Lung (tissue), 12 donors: ENCODE data around the gene CPED1. TPM values are rescaled to one million over a fixed set of nuclear protein-coding genes. Genes with fewer than 3 reads are reported as not detected.

Experiments
- ATAC-seq: fragments of 200-7000 bp; cut with Tn5 transposase; one replicate; pipeline ENCODE4 v1.9.1; 2020; ENCODE audit warnings: moderate number of reproducible peaks; ENCODE audit not compliant: insufficient read depth, low FRiP score
- DNase-seq, 3 donors: peaks; one replicate each; pipeline ENCODE4 v3.0.0-alpha.2; 2013 to 2017
- H3K27ac ChIP-seq, 2 donors: one replicate each; pipeline ENCODE4 v1.5.1; 2013; ENCODE audit warnings: mild to moderate bottlenecking in 2 of 2, moderate library complexity in 2 of 2, control low read depth in 1 of 2, inconsistent platforms in 1 of 2, low read depth in 1 of 2, low read length in 1 of 2
- H3K27me3 ChIP-seq, 3 donors: one replicate each; pipeline ENCODE4 v1.5.1; 2013; ENCODE audit warnings: low read length in 2 of 3; ENCODE audit not compliant: control insufficient read depth in 3 of 3, insufficient read depth in 3 of 3
- H3K36me3 ChIP-seq, 4 donors: one replicate each; pipeline ENCODE4 v1.5.1; 2013; ENCODE audit warnings: low read length in 4 of 4, mild to moderate bottlenecking in 1 of 4, moderate library complexity in 1 of 4; ENCODE audit not compliant: control insufficient read depth in 4 of 4, insufficient read depth in 4 of 4
- H3K4me1 ChIP-seq, 5 donors: one replicate each; pipeline ENCODE4 v1.5.1; 2013; ENCODE audit warnings: low read length in 5 of 5, mild to moderate bottlenecking in 2 of 5, moderate library complexity in 1 of 5; ENCODE audit not compliant: control insufficient read depth in 5 of 5, insufficient read depth in 5 of 5
- H3K4me3 ChIP-seq: one replicate; pipeline ENCODE4 v1.5.1; 2013; ENCODE audit warnings: mild to moderate bottlenecking, control low read depth, moderate library complexity
- H3K9ac ChIP-seq, 2 donors: one replicate each; pipeline ENCODE4 v1.5.1; 2013; ENCODE audit warnings: low read length in 2 of 2, control low read depth in 1 of 2; ENCODE audit not compliant: insufficient read depth in 1 of 2
- H3K9me3 ChIP-seq, 4 donors: one replicate each; pipeline ENCODE4 v1.5.1; 2013; ENCODE audit warnings: low read length in 3 of 4, mild to moderate bottlenecking in 1 of 4, moderate library complexity in 1 of 4; ENCODE audit not compliant: control insufficient read depth in 4 of 4, insufficient read depth in 3 of 4
- CTCF ChIP-seq: IDR thresholded peaks from 2 replicates; pipeline ENCODE4 v1.5.1; 2012; ENCODE audit warnings: mild to moderate bottlenecking; ENCODE audit errors: control extremely low read depth, extremely low read depth
- WGBS, 2 donors: extraction: QIAGEN DNeasy Blood & Tissue Kit; methylation state at CpG; one replicate each; pipeline ENCODE4 v1.1.7; 2013; 5-methylcytosine and 5-hydroxymethylcytosine counted together
- polyA plus RNA-seq, 2 donors: library from polyadenylated mRNA; stranded (reverse); fragments of 200-250 nt; gene quantifications; one replicate each; pipeline ENCODE4 v1.2.1, GENCODE V29; 2013
- total RNA-seq, 2 donors: library from RNA; depleted of rRNA in 1 of 2; stranded (reverse); fragments of >200 nt in 1 of 2; gene quantifications; one replicate each; pipeline ENCODE4 v1.2.1, GENCODE V29; 2014 to 2021
- donor health status: control.
- donor health status: control.
- donor health status: Bipolar disorder and iron deficiency.
- donor health status: healthy.
- donor health status: DM: yes; HTN: yes; CAD: no.

The CPED1 gene
- total and polyA plus RNA-seq, 4 donors, result 1.8 to 32.3 (median 7.4) TPM

- H3K27ac ChIP-seq, result peak overlapping the region; percentile 33 to 44
- no peaks in the 10 kb centered on the region for H3K27me3 ChIP-seq
- ATAC-seq (no peak), DNase-seq (no peak)
- no peak overlapping the region for H3K4me3 ChIP-seq
- no peaks in the 10 kb centered on the region for H3K36me3 ChIP-seq
- peaks cover 0 to 47% (median 15%) of the 10 kb centered on the region in 5 donors for H3K4me1 ChIP-seq
- no peaks in the 10 kb centered on the region for H3K9me3 ChIP-seq
- H3K9ac ChIP-seq, result no peak overlapping the region
- no peak for TF ChIP-seq CTCF
These were observed 8.5 kb downstream of the CPED1 start for GRCh38 chr7:120996988-120997345.

GRCh38 chr7:120997882-120998474 is 9.5 kb downstream of the CPED1 start:
- TF ChIP-seq CTCF, result no peak
- Histone ChIP-seq H3K27ac (no peak overlapping the region), H3K9me3 (no peaks in the 10 kb centered on the region), H3K9ac (no peak overlapping the region), H3K4me1 (peaks cover 0 to 46% (median 13%) of the 10 kb centered on the region in 5 donors), H3K36me3 (no peaks in the 10 kb centered on the region), H3K4me3 (no peak overlapping the region), H3K27me3 (no peaks in the 10 kb centered on the region)
- no peak for ATAC-seq
- WGBS, 2 donors, result 55 to 79% methylated on average over 7 of the region's 7 CpGs
- no peak for DNase-seq

- Histone ChIP-seq H3K36me3 (no peaks in the 10 kb centered on the region), H3K27me3 (no peaks in the 10 kb centered on the region), H3K9me3 (no peaks in the 10 kb centered on the region), H3K27ac (no peak overlapping the region), H3K9ac (no peak overlapping the region), H3K4me1 (peaks cover 0 to 45% (median 11%) of the 10 kb centered on the region in 5 donors), H3K4me3 (no peak overlapping the region)
- no peak for TF ChIP-seq CTCF
- ATAC-seq (no peak), DNase-seq (no peak)
- WGBS, 2 donors, result 55 to 74% methylated on average over 1 of the region's 1 CpG
These were observed 10.0 kb downstream of the CPED1 start for GRCh38 chr7:120998520-120998919.

GRCh38 chr7:120998996-120999565 is 10.6 kb downstream of the CPED1 start:
- Histone ChIP-seq H3K27me3 (no peaks in the 10 kb centered on the region), H3K27ac (no peak overlapping the region), H3K36me3 (no peaks in the 10 kb centered on the region), H3K9me3 (no peaks in the 10 kb centered on the region), H3K4me1 (peaks cover 0 to 41% (median 7%) of the 10 kb centered on the region in 5 donors), H3K4me3 (no peak overlapping the region), H3K9ac (no peak overlapping the region)
- TF ChIP-seq CTCF, result no peak
- 69 to 81% methylated on average over 2 of the region's 2 CpGs for WGBS, 2 donors
- ATAC-seq (no peak), DNase-seq (no peak)
